ENCODE results near the gene RGS6. TPM values are rescaled to one million over a fixed set of nuclear protein-coding genes. Genes with fewer than 3 reads are reported as not detected.

Gene RGS6
- total and polyA plus RNA-seq, 2 donors (not counting 1 experiment from before 2014, with no cell fraction given), result not detected

GRCh38 chr14:72576258-72576657 lies 644.0 kb downstream of the RGS6 start:
- TF ChIP-seq EZH2 (IDR thresholded peaks at IDR 0.05; ENCODE audit: low read length, missing control alignments) (no peak), CTCF (conservative IDR thresholded peaks at IDR 0.05 in 1 of 2, IDR thresholded peaks at IDR 0.05 in 1 of 2; ENCODE audit: low read depth in 1 of 2, low read length in 2 of 2) (no peak)
- Histone ChIP-seq H3K27ac (ENCODE audit: insufficient read depth, low read length) (no peak overlapping the region), H3K27me3 (ENCODE audit: control insufficient read depth, insufficient read depth, low read length) (peaks cover 6% of the 10 kb centered on the region), H3K9me3 (ENCODE audit: control insufficient read depth, insufficient read depth, low read depth, low read length) (no peaks in the 10 kb centered on the region), H3K4me2 (ENCODE audit: extremely low read depth, insufficient read depth, low read length) (no peak overlapping the region), H3K36me3 (ENCODE audit: control insufficient read depth, insufficient read depth, low read length) (no peaks in the 10 kb centered on the region), H3K79me2 (ENCODE audit: control insufficient read depth, insufficient read depth, low read length) (no peaks in the 10 kb centered on the region), H3K9ac (ENCODE audit: insufficient read depth, low read length) (no peak overlapping the region), H3K4me3 (replicated peaks in 1 of 4; ENCODE audit: control extremely low read depth in 1 of 4, insufficient read depth in 1 of 4, low read depth in 3 of 4, low read length in 4 of 4) (no peak overlapping the region), H3K4me1 (ENCODE audit: control insufficient read depth, extremely low read depth, insufficient read depth, low read length) (no peaks in the 10 kb centered on the region), H2AFZ (ENCODE audit: low read length) (no peak overlapping the region), H4K20me1 (ENCODE audit: control insufficient read depth, extremely low read depth, insufficient read depth, low read length) (no peaks in the 10 kb centered on the region)
- no peak for DNase-seq (ENCODE audit: low read depth in 2 of 2)

- Histone ChIP-seq H2AFZ (ENCODE audit: low read length) (no peak overlapping the region), H3K27me3 (ENCODE audit: control insufficient read depth, insufficient read depth, low read length) (peaks cover 6% of the 10 kb centered on the region)
Measured at GRCh38 chr14:72577521-72577920, 645.3 kb downstream of the RGS6 start.

DNA sequence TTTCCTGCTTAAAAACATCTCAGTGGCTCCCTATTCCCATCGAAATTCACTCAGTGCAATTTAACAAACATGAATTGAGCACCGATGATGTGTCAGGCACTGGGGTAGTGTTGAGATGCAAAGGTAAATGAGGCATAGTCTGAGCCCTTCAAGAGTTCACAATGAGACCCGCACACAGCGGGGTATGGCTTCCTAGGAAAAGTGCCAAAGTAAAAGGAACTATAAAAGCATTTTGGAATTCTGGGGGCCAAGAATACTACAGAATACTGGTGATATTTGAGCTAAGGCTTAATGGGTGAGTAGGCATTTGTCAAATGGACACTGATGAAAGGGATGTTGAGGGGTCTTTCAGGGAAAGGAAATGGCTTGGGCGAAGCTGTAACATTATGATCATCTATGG lies 646.3 kb downstream of the RGS6 start:
- DNase-seq (ENCODE audit: low read depth in 2 of 2), result no peak
- Histone ChIP-seq H3K27ac (ENCODE audit: insufficient read depth, low read length) (no peak overlapping the region), H3K4me2 (ENCODE audit: extremely low read depth, insufficient read depth, low read length) (no peak overlapping the region), H3K79me2 (ENCODE audit: control insufficient read depth, insufficient read depth, low read length) (no peaks in the 10 kb centered on the region), H3K9ac (ENCODE audit: insufficient read depth, low read length) (no peak overlapping the region), H3K27me3 (ENCODE audit: control insufficient read depth, insufficient read depth, low read length) (peaks cover 6% of the 10 kb centered on the region), H3K4me1 (ENCODE audit: control insufficient read depth, extremely low read depth, insufficient read depth, low read length) (no peaks in the 10 kb centered on the region), H2AFZ (ENCODE audit: low read length) (no peak overlapping the region), H3K9me3 (ENCODE audit: control insufficient read depth, insufficient read depth, low read depth, low read length) (no peaks in the 10 kb centered on the region), H4K20me1 (ENCODE audit: control insufficient read depth, extremely low read depth, insufficient read depth, low read length) (no peaks in the 10 kb centered on the region), H3K4me3 (replicated peaks in 1 of 4; ENCODE audit: control extremely low read depth in 1 of 4, insufficient read depth in 1 of 4, low read depth in 3 of 4, low read length in 4 of 4) (no peak overlapping the region), H3K36me3 (ENCODE audit: control insufficient read depth, insufficient read depth, low read length) (no peaks in the 10 kb centered on the region)
- TF ChIP-seq EZH2 (IDR thresholded peaks at IDR 0.05; ENCODE audit: low read length, missing control alignments), result no peak
- TF ChIP-seq CTCF (conservative IDR thresholded peaks at IDR 0.05 in 1 of 2, IDR thresholded peaks at IDR 0.05 in 1 of 2; ENCODE audit: low read depth in 1 of 2, low read length in 2 of 2), result no peak

More at GRCh38 chr14:72577521-72577920, 645.3 kb downstream of the RGS6 start:
- Histone ChIP-seq H4K20me1 (ENCODE audit: control insufficient read depth, extremely low read depth, insufficient read depth, low read length) (no peaks in the 10 kb centered on the region), H3K9me3 (ENCODE audit: control insufficient read depth, insufficient read depth, low read depth, low read length) (no peaks in the 10 kb centered on the region), H3K27ac (ENCODE audit: insufficient read depth, low read length) (no peak overlapping the region), H3K36me3 (ENCODE audit: control insufficient read depth, insufficient read depth, low read length) (no peaks in the 10 kb centered on the region), H3K4me3 (replicated peaks in 1 of 4; ENCODE audit: control extremely low read depth in 1 of 4, insufficient read depth in 1 of 4, low read depth in 3 of 4, low read length in 4 of 4) (no peak overlapping the region), H3K9ac (ENCODE audit: insufficient read depth, low read length) (no peak overlapping the region), H3K79me2 (ENCODE audit: control insufficient read depth, insufficient read depth, low read length) (no peaks in the 10 kb centered on the region), H3K4me2 (ENCODE audit: extremely low read depth, insufficient read depth, low read length) (no peak overlapping the region), H3K4me1 (ENCODE audit: control insufficient read depth, extremely low read depth, insufficient read depth, low read length) (no peaks in the 10 kb centered on the region)
- DNase-seq (ENCODE audit: low read depth in 2 of 2), result no peak
- TF ChIP-seq CTCF (conservative IDR thresholded peaks at IDR 0.05 in 1 of 2, IDR thresholded peaks at IDR 0.05 in 1 of 2; ENCODE audit: low read depth in 1 of 2, low read length in 2 of 2) (no peak), EZH2 (IDR thresholded peaks at IDR 0.05; ENCODE audit: low read length, missing control alignments) (peak; percentile 44)

All from fibroblast of lung (primary cell).